HL-60 (cell line): ENCODE data around the gene ROPN1L.
A peak's percentile ranks its signal among the peaks of the same experiment; 100 is the strongest.

ENCODE experiments used
- DNase-seq, 2 experiments: peaks; one replicate each; pipeline ENCODE4 v3.0.0-alpha.2; 2010 to 2020; ENCODE audit warnings: low read depth in 1 of 2, low spot score in 1 of 2
- H3K27ac ChIP-seq: fragments of 250-450 bp; sonication (Bioruptor Pico); replicated peaks from 2 replicates; pipeline ENCODE4 v1.5.1; 2020; ENCODE audit warnings: mild to moderate bottlenecking, moderate library complexity
- H3K27me3 ChIP-seq: fragments of 250-450 bp; sonication (Bioruptor Pico); 2 replicates; pipeline ENCODE4 v1.5.1; 2021; ENCODE audit warnings: mild to moderate bottlenecking, moderate library complexity; ENCODE audit not compliant: insufficient read depth, poor library complexity, severe bottlenecking
- H3K4me3 ChIP-seq: replicated peaks from 2 replicates; pipeline ENCODE4 v1.5.1; 2011; ENCODE audit warnings: mild to moderate bottlenecking, control low read depth, low read length; ENCODE audit not compliant: insufficient read depth
- CTCF ChIP-seq: IDR thresholded peaks from one replicate; pipeline ENCODE4 v1.5.1; 2011; ENCODE audit warnings: low read length, control low read depth, inconsistent platforms; ENCODE audit not compliant: insufficient read depth
- GABPA ChIP-seq: IDR thresholded peaks from 2 replicates; pipeline ENCODE4 v1.6.1; 2012; ENCODE audit warnings: low read depth
- POLR2AphosphoS5 ChIP-seq: IDR thresholded peaks from 2 replicates; pipeline ENCODE4 v1.6.1; 2012; ENCODE audit warnings: low read depth
- REST ChIP-seq: IDR thresholded peaks from 2 replicates; pipeline ENCODE4 v1.6.1; 2012; ENCODE audit warnings: low read depth; ENCODE audit not compliant: insufficient replicate concordance
- SPI1 ChIP-seq: IDR thresholded peaks from 2 replicates; pipeline ENCODE4 v1.6.1; 2012; ENCODE audit warnings: low read depth, mild to moderate bottlenecking, borderline replicate concordance

ROPN1L gene

GRCh38 chr5:10423022-10423421, 18.7 kb upstream of the ROPN1L start:
- DNase-seq: peak in 1 of 2 experiments; percentile 85
- H3K27me3 ChIP-seq: no peaks in the 10 kb centered on the region
- H3K27ac ChIP-seq: peak overlapping the region; percentile 76
- TF ChIP-seq SPI1: peak; percentile 40; the same call in 1 of the 2 replicates
- no peak for TF ChIP-seq REST
- H3K4me3 ChIP-seq: no peak overlapping the region

GRCh38 chr5:10424124-10424731, 17.5 kb upstream of the ROPN1L start:
- no peak for TF ChIP-seq POLR2AphosphoS5
- TF ChIP-seq REST: no peak
- peak; percentile 43; the same call in 1 of the 2 replicates for TF ChIP-seq SPI1
- no peak for TF ChIP-seq GABPA
- peak; percentile 13 for TF ChIP-seq CTCF
- Histone ChIP-seq H3K4me3 (no peak overlapping the region), H3K27ac (peak overlapping the region; percentile 76), H3K27me3 (no peaks in the 10 kb centered on the region)
- DNase-seq: peak in 1 of 2 experiments; percentile 70

GRCh38 chr5:10427201-10427600, 14.5 kb upstream of the ROPN1L start:
- DNase-seq: no peak
- no peak for TF ChIP-seq GABPA
- no peak for TF ChIP-seq REST
- no peak for TF ChIP-seq POLR2AphosphoS5
- TF ChIP-seq CTCF: no peak
- no peak for TF ChIP-seq SPI1
- no peaks in the 10 kb centered on the region for H3K27me3 ChIP-seq
- no peak overlapping the region for H3K27ac ChIP-seq
- no peak overlapping the region for H3K4me3 ChIP-seq
